ENCODE data around the gene MFSD6. TPM values are rescaled to one million over a fixed set of nuclear protein-coding genes. Genes with fewer than 3 reads are reported as not detected.

MFSD6 gene
- total RNA-seq, 1 donor from 2014 or later = 37.4 TPM

DNA sequence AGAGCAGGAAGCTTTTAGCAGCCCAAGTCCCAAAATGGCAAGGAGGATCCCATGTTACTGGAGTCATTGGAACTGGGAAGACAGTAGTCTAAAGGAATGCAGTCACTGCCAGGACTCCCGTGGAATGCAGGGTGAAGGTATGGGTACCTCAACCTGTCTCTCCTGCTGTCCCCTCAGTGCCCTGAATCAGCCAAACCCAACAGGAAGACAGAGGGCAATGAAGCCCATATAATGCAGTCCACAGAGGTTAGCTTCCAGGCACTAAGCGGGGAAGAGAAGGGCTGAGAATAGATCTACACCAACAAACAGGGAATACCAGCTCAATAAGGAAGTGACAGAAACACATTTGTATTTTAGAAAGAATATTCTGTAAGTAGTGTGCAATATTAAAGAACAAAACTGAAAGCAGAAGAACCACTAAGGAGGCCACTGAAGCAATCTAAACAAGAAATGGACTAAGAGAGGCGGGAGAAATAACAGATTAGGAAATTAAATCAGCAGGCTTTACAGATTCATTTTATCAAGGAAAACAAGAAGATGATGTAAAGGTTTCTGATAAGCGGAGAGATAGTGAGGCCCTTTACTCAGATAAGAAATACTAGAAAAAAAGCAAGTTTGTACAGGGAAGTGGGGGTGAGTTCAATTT lies 118.1 kb downstream of the MFSD6 start:
- no peak for DNase-seq (ENCODE audit: low read depth)
- Histone ChIP-seq H3K4me3 (ENCODE audit: low read depth, low read length) (no peak overlapping the region), H3K36me3 (ENCODE audit: control insufficient read depth, insufficient read depth, low read length) (no peaks in the 10 kb centered on the region), H3K27me3 (ENCODE audit: control insufficient read depth, insufficient read depth, low read length) (no peaks in the 10 kb centered on the region)
- TF ChIP-seq, protein P1, sequence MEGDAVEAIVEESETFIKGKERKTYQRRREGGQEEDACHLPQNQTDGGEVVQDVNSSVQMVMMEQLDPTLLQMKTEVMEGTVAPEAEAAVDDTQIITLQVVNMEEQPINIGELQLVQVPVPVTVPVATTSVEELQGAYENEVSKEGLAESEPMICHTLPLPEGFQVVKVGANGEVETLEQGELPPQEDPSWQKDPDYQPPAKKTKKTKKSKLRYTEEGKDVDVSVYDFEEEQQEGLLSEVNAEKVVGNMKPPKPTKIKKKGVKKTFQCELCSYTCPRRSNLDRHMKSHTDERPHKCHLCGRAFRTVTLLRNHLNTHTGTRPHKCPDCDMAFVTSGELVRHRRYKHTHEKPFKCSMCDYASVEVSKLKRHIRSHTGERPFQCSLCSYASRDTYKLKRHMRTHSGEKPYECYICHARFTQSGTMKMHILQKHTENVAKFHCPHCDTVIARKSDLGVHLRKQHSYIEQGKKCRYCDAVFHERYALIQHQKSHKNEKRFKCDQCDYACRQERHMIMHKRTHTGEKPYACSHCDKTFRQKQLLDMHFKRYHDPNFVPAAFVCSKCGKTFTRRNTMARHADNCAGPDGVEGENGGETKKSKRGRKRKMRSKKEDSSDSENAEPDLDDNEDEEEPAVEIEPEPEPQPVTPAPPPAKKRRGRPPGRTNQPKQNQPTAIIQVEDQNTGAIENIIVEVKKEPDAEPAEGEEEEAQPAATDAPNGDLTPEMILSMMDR (IDR thresholded peaks at IDR 0.05; ENCODE audit: insufficient read depth, low read length, severe bottlenecking) = no peak
- no peak for FAIRE-seq

DNA sequence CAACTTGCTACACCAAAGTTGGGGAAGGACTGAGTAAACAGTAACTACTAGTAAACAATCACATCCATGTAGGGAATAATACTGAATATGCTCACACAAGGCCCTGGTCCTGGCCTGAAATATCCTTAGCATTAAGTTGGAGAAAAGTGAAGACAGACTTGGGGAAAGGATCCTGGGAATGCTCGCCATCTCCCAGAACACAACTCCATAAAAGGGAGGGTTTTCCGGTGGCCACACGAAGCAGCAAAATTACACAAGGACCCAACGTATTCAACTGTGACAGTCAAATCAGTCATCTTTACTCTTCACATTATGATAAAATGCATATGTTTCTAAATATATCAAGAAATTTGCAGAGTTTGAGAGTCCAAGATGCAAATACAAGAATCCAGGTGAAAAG lies 119.1 kb downstream of the MFSD6 start:
- Histone ChIP-seq H3K4me3 (ENCODE audit: low read depth, low read length) (no peak overlapping the region), H3K36me3 (ENCODE audit: control insufficient read depth, insufficient read depth, low read length) (no peaks in the 10 kb centered on the region), H3K27me3 (ENCODE audit: control insufficient read depth, insufficient read depth, low read length) (no peaks in the 10 kb centered on the region)
- TF ChIP-seq, protein P1 (IDR thresholded peaks at IDR 0.05; ENCODE audit: insufficient read depth, low read length, severe bottlenecking) = no peak
- DNase-seq (ENCODE audit: low read depth) (no peak), FAIRE-seq (no peak)

DNA sequence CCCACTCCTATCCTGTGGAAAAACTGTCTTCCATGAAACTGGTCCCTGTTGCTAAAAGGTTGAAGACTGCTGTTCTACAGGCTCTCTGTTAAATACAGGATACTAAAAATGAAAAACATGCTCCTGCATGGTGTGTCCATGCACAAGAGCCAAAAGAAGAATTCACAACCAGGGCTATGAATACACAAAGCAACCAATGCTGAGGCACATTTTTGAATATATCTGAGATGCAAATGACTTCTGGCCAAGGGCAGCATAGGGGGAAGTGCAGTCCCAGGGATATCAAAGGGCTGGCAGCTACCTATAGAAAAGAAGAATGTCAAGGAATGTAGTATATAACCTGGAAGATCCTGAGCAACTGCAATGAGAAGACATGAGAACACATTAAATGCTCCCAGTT lies 119.8 kb downstream of the MFSD6 start:
- Histone ChIP-seq H3K4me3 (ENCODE audit: low read depth, low read length) (no peak overlapping the region), H3K36me3 (ENCODE audit: control insufficient read depth, insufficient read depth, low read length) (no peaks in the 10 kb centered on the region), H3K27me3 (ENCODE audit: control insufficient read depth, insufficient read depth, low read length) (no peaks in the 10 kb centered on the region)
- FAIRE-seq (no peak), DNase-seq (ENCODE audit: low read depth) (no peak)
- TF ChIP-seq, protein P1 (IDR thresholded peaks at IDR 0.05; ENCODE audit: insufficient read depth, low read length, severe bottlenecking) = no peak

DNA sequence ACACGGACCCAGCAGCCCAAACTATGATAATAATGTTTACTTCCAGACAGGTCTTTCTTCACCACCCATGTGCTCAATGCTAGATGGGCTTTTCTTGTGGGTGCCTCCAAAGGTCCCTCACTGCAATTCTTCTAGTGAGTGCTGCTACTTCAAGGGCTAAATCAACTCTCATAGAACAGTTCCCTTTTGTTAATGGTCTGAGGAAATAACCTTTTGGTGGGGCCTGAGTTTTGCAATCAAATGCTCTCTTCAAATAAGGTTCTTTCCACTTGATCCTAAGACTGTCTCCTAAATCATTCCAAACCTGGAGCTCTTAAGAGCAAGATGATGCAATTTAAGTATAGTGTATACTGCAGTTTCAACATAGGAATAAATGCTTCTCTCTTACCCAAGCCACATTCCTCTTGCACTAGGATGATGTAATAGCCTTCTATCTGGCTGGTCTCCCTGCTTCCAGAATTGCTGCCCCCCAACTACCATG lies 120.4 kb downstream of the MFSD6 start:
- no peak overlapping the region for H3K4me3 ChIP-seq (ENCODE audit: low read depth, low read length)
- no peaks in the 10 kb centered on the region for H3K27me3 ChIP-seq (ENCODE audit: control insufficient read depth, insufficient read depth, low read length)
- TF ChIP-seq, protein P1 (IDR thresholded peaks at IDR 0.05; ENCODE audit: insufficient read depth, low read length, severe bottlenecking) = no peak
- FAIRE-seq = no peak
- no peaks in the 10 kb centered on the region for H3K36me3 ChIP-seq (ENCODE audit: control insufficient read depth, insufficient read depth, low read length)
- DNase-seq (ENCODE audit: low read depth) = peak; percentile 44

DNA sequence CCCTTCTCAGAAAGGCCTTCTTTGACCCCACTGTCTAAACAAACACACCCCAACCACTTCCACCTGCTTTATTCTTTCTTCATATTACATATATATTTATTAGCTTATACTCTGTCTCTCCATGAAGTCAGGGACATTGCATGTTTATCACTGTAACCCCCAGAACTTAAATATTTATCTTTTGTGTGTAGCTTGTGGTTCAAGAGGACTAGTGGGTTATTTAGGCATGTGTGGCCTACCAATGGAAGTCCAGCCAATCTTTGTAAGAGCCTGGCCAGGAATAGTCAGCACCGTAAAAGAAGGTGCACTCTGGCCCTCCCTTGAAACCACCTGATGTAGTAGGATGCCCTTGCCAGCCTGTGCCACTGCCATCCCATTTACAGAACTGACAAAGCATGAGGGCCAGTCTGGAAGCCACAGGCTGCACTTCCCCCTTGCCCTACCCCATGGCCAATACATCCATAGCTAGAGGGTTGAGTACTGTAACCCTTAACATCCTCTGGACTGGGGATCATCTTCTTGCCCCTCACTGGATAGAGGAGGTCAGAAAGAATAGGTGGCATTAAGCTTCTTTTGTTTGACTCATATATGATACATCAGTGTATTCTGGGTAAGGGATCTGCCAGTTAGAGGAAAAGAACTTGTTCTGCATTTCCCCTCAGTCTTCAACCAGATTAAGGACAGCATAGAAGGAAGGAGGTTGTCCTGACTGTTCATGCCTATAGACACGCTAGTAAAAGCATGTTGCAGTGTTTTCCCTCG lies 121.5 kb downstream of the MFSD6 start:
- no peaks in the 10 kb centered on the region for H3K27me3 ChIP-seq (ENCODE audit: control insufficient read depth, insufficient read depth, low read length)
- FAIRE-seq = no peak
- TF ChIP-seq, protein P1 (IDR thresholded peaks at IDR 0.05; ENCODE audit: insufficient read depth, low read length, severe bottlenecking) = no peak
- H3K36me3 ChIP-seq (ENCODE audit: control insufficient read depth, insufficient read depth, low read length) = no peaks in the 10 kb centered on the region
- DNase-seq (ENCODE audit: low read depth) = no peak
- no peak overlapping the region for H3K4me3 ChIP-seq (ENCODE audit: low read depth, low read length)
